Fibroblast of skin of right quadriceps (primary cell): Measurements from ENCODE around the gene SPATA33.
A peak's percentile ranks its signal among the peaks of the same experiment; 100 is the strongest.

Experiments used
- DNase-seq: peaks from one replicate; pipeline ENCODE4 v3.0.0-alpha.2; 2013

Gene SPATA33

GRCh38 chr16:89711601-89712273 lies 54.1 kb downstream of the SPATA33 start:
- peak; percentile 66 for DNase-seq

GRCh38 chr16:89712274-89712781 lies 54.7 kb downstream of the SPATA33 start:
- DNase-seq, result peak; percentile 25

GRCh38 chr16:89716493-89716892 lies 58.9 kb downstream of the SPATA33 start:
- DNase-seq, result no peak

- no peak for DNase-seq
Measured at GRCh38 chr16:89716916-89717687, 59.5 kb downstream of the SPATA33 start.

GRCh38 chr16:89717688-89718505 lies 60.3 kb downstream of the SPATA33 start:
- DNase-seq, result no peak
